Prostate gland (tissue), 2 donors: ENCODE data around the gene OR10AD1.

ENCODE experiments used
- CTCF ChIP-seq, 4 experiments: fragments of 200-600 bp in 2 of 4; fragments of 450-650 bp in 2 of 4; sonication (generic) in 2 of 4; IDR thresholded peaks; 1 replicate in 3 of 4; 2 replicates in 1 of 4; pipeline ENCODE4 v1.5.1; 2016 to 2019; ENCODE audit warnings: antibody characterized with exemption in 4 of 4, mild to moderate bottlenecking in 2 of 4, moderate library complexity in 2 of 4
- POLR2A ChIP-seq: fragments of 450-650 bp; IDR thresholded peaks from one replicate; pipeline ENCODE4 v1.6.1; 2016; ENCODE audit warnings: antibody characterized with exemption, mild to moderate bottlenecking
- POLR2AphosphoS5 ChIP-seq: sonication (generic); formaldehyde crosslinking; IDR thresholded peaks from one replicate; pipeline ENCODE4 v1.6.1; 2017; ENCODE audit warnings: antibody characterized with exemption

- no peak for TF ChIP-seq POLR2A
- no peak for TF ChIP-seq CTCF (IDR thresholded peaks at IDR 0.05)
- TF ChIP-seq POLR2AphosphoS5, result no peak
Measured at GRCh38 chr12:48194799-48195201, 8.3 kb downstream of the OR10AD1 start.
